Lung (tissue), 12 donors: ENCODE results near the gene ZFYVE26. TPM values are rescaled to one million over a fixed set of nuclear protein-coding genes. Genes with fewer than 3 reads are reported as not detected.
"Not testable (repeated sequence)": the region's sequence is repeated elsewhere in the genome, so short reads cannot be mapped to it uniquely, and the experiment has no call there.

Experiments used
- ATAC-seq: fragments of 200-7000 bp; cut with Tn5 transposase; one replicate; pipeline ENCODE4 v1.9.1; 2020; ENCODE audit warnings: moderate number of reproducible peaks; ENCODE audit not compliant: insufficient read depth, low FRiP score
- DNase-seq, 3 donors: peaks; one replicate each; pipeline ENCODE4 v3.0.0-alpha.2; 2013 to 2017
- H3K27ac ChIP-seq, 2 donors: one replicate each; pipeline ENCODE4 v1.5.1; 2013; ENCODE audit warnings: mild to moderate bottlenecking in 2 of 2, moderate library complexity in 2 of 2, control low read depth in 1 of 2, inconsistent platforms in 1 of 2, low read depth in 1 of 2, low read length in 1 of 2
- H3K27me3 ChIP-seq, 3 donors: one replicate each; pipeline ENCODE4 v1.5.1; 2013; ENCODE audit warnings: low read length in 2 of 3; ENCODE audit not compliant: control insufficient read depth in 3 of 3, insufficient read depth in 3 of 3
- H3K36me3 ChIP-seq, 4 donors: one replicate each; pipeline ENCODE4 v1.5.1; 2013; ENCODE audit warnings: low read length in 4 of 4, mild to moderate bottlenecking in 1 of 4, moderate library complexity in 1 of 4; ENCODE audit not compliant: control insufficient read depth in 4 of 4, insufficient read depth in 4 of 4
- H3K4me1 ChIP-seq, 5 donors: one replicate each; pipeline ENCODE4 v1.5.1; 2013; ENCODE audit warnings: low read length in 5 of 5, mild to moderate bottlenecking in 2 of 5, moderate library complexity in 1 of 5; ENCODE audit not compliant: control insufficient read depth in 5 of 5, insufficient read depth in 5 of 5
- H3K4me3 ChIP-seq: one replicate; pipeline ENCODE4 v1.5.1; 2013; ENCODE audit warnings: mild to moderate bottlenecking, control low read depth, moderate library complexity
- H3K9ac ChIP-seq, 2 donors: one replicate each; pipeline ENCODE4 v1.5.1; 2013; ENCODE audit warnings: low read length in 2 of 2, control low read depth in 1 of 2; ENCODE audit not compliant: insufficient read depth in 1 of 2
- H3K9me3 ChIP-seq, 4 donors: one replicate each; pipeline ENCODE4 v1.5.1; 2013; ENCODE audit warnings: low read length in 3 of 4, mild to moderate bottlenecking in 1 of 4, moderate library complexity in 1 of 4; ENCODE audit not compliant: control insufficient read depth in 4 of 4, insufficient read depth in 3 of 4
- WGBS, 2 donors: extraction: QIAGEN DNeasy Blood & Tissue Kit; methylation state at CpG; one replicate each; pipeline ENCODE4 v1.1.7; 2013; 5-methylcytosine and 5-hydroxymethylcytosine counted together
- polyA plus RNA-seq, 2 donors: library from polyadenylated mRNA; stranded (reverse); fragments of 200-250 nt; gene quantifications; one replicate each; pipeline ENCODE4 v1.2.1, GENCODE V29; 2013
- total RNA-seq, 2 donors: library from RNA; depleted of rRNA in 1 of 2; stranded (reverse); fragments of >200 nt in 1 of 2; gene quantifications; one replicate each; pipeline ENCODE4 v1.2.1, GENCODE V29; 2014 to 2021
- TF ChIP-seq, protein P1 (sequence below): IDR thresholded peaks from 2 replicates; pipeline ENCODE4 v1.5.1; 2012; ENCODE audit warnings: mild to moderate bottlenecking; ENCODE audit errors: control extremely low read depth, extremely low read depth
- donor health status: control.
- donor health status: control.
- donor health status: Bipolar disorder and iron deficiency.
- donor health status: healthy.
- donor health status: DM: yes; HTN: yes; CAD: no.

The ZFYVE26 gene
- total and polyA plus RNA-seq, 4 donors: 6.8 to 50.6 (median 22.0) TPM

DNA sequence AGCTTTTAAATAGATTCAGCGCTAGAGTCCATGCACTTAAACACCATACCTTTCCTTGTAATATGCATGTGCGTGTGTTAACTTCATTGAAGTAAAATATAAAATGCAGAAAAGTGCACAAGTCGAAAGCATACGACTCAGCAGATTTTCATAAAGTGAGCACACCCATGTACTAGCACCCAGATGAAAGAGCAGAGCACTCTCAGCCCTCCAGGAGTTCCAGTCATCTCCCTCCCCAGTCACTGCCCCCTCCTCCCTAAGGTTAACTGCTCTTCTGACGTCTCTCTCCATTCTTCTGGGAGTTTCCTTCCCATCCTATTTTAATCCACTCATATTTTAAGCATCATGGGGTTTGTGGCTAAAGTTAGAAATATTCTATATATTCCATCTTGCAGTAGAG, 94.5 kb downstream of the ZFYVE26 start:
- Histone ChIP-seq H3K27ac (no peak overlapping the region), H3K4me1 (peaks cover 0 to 3% (median 2%) of the 10 kb centered on the region in 5 donors), H3K27me3 (no peaks in the 10 kb centered on the region), H3K9me3 (peaks cover 0 to 11% (median 0%) of the 10 kb centered on the region in 4 donors), H3K36me3 (no peaks in the 10 kb centered on the region), H3K4me3 (no peak overlapping the region), H3K9ac (no peak overlapping the region)
- TF ChIP-seq, protein P1, sequence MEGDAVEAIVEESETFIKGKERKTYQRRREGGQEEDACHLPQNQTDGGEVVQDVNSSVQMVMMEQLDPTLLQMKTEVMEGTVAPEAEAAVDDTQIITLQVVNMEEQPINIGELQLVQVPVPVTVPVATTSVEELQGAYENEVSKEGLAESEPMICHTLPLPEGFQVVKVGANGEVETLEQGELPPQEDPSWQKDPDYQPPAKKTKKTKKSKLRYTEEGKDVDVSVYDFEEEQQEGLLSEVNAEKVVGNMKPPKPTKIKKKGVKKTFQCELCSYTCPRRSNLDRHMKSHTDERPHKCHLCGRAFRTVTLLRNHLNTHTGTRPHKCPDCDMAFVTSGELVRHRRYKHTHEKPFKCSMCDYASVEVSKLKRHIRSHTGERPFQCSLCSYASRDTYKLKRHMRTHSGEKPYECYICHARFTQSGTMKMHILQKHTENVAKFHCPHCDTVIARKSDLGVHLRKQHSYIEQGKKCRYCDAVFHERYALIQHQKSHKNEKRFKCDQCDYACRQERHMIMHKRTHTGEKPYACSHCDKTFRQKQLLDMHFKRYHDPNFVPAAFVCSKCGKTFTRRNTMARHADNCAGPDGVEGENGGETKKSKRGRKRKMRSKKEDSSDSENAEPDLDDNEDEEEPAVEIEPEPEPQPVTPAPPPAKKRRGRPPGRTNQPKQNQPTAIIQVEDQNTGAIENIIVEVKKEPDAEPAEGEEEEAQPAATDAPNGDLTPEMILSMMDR: no peak
- WGBS, 2 donors: 68 to 73% methylated on average over 5 of the region's 5 CpGs
- ATAC-seq (no peak), DNase-seq (no peak)

DNA sequence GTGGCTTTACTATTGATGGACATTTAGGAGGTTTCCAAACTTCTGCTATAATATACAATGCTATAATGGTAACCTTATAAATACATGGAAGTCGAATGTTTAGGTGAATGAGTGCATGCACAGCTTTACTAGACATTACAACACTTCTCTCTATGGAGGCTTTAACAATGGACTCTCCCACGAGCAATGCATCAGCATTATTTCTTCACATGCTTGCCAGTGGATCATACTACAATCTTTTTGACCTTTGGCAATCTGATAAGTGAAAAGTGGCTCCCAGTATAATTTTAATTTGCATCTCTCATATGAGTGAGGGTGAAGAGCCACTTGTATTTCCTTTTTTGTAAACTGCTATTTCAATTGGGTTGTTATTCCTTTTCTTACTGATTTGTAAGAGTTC, 96.5 kb downstream of the ZFYVE26 start:
- no peaks in the 10 kb centered on the region for H3K27me3 ChIP-seq
- H3K4me3 ChIP-seq: no peak overlapping the region
- TF ChIP-seq, protein P1: no peak
- H3K9me3 ChIP-seq: peaks cover 0 to 5% (median 0%) of the 10 kb centered on the region in 4 donors
- H3K9ac ChIP-seq: no peak overlapping the region
- WGBS, 2 donors: 44 to 63% methylated on average over 2 of the region's 2 CpGs
- H3K36me3 ChIP-seq: no peaks in the 10 kb centered on the region
- DNase-seq: no peak
- ATAC-seq: peak; percentile 30
- peaks cover 0 to 3% (median 2%) of the 10 kb centered on the region in 5 donors for H3K4me1 ChIP-seq
- no peak overlapping the region for H3K27ac ChIP-seq

GRCh38 chr14:67719385-67719784, 97.0 kb downstream of the ZFYVE26 start:
- H3K4me3 ChIP-seq, H3K27ac ChIP-seq, DNase-seq, ATAC-seq, H3K9me3 ChIP-seq, H3K4me1 ChIP-seq, H3K9ac ChIP-seq, H3K36me3 ChIP-seq, H3K27me3 ChIP-seq: not testable (repeated sequence)
- WGBS, 2 donors: 92% methylated on average over 3 of the region's 3 CpGs

- 72 to 75% methylated on average over 2 of the region's 2 CpGs for WGBS, 2 donors
- no peak for DNase-seq
- peaks cover 0 to 3% (median 2%) of the 10 kb centered on the region in 5 donors for H3K4me1 ChIP-seq
- no peak overlapping the region for H3K4me3 ChIP-seq
- H3K36me3 ChIP-seq: no peaks in the 10 kb centered on the region
- H3K27me3 ChIP-seq: no peaks in the 10 kb centered on the region
- ATAC-seq: no peak
- TF ChIP-seq, protein P1: no peak
- no peak overlapping the region for H3K27ac ChIP-seq
- peaks cover 0 to 2% (median 0%) of the 10 kb centered on the region in 4 donors for H3K9me3 ChIP-seq
- no peak overlapping the region for H3K9ac ChIP-seq
Measured at GRCh38 chr14:67718265-67718664, 98.1 kb downstream of the ZFYVE26 start.
